ENCODE results near the gene CXCL11. TPM values are rescaled to one million over a fixed set of nuclear protein-coding genes. Genes with fewer than 3 reads are reported as not detected.
A peak's percentile ranks its signal among the peaks of the same experiment; 100 is the strongest.
"Not testable (repeated sequence)": the region's sequence is repeated elsewhere in the genome, so short reads cannot be mapped to it uniquely, and the experiment has no call there.

Gene CXCL11
- polyA plus RNA-seq, 1 donor (not counting 4 experiments of a cell fraction or from before 2014, with no cell fraction given) = 0.93 TPM

GRCh38 chr4:76055016-76055415, 19.1 kb upstream of the CXCL11 start:
- Histone ChIP-seq H3K79me2 (ENCODE audit: control insufficient read depth, insufficient read depth, low read length) (no peaks in the 10 kb centered on the region), H3K9me3 (ENCODE audit: control insufficient read depth, low read depth, low read length) (no peaks in the 10 kb centered on the region), H3K36me3 (ENCODE audit: control insufficient read depth in 2 of 2, extremely low read depth in 1 of 2, insufficient read depth in 2 of 2, low read length in 2 of 2) (no peaks in the 10 kb centered on the region), H2AFZ (ENCODE audit: control insufficient read depth, low read length) (peak overlapping the region; percentile 58), H4K20me1 (ENCODE audit: control insufficient read depth, extremely low read depth, insufficient read depth, low read length) (no peaks in the 10 kb centered on the region), H3K4me2 (ENCODE audit: control insufficient read depth, extremely low read depth, insufficient read depth, low read depth, low read length) (no peak overlapping the region), H3K9ac (ENCODE audit: control insufficient read depth, extremely low read depth, insufficient read depth, low read length) (no peak overlapping the region), H3K27me3 (ENCODE audit: control insufficient read depth, extremely low read depth, insufficient read depth, low read length) (no peaks in the 10 kb centered on the region), H3K4me3 (ENCODE audit: control insufficient read depth in 2 of 3, extremely low read depth in 1 of 3, insufficient read depth in 2 of 3, low read depth in 1 of 3, low read length in 3 of 3) (no peak overlapping the region), H3K4me1 (ENCODE audit: control insufficient read depth, extremely low read depth, insufficient read depth, low read length) (peaks cover 18% of the 10 kb centered on the region), H3K27ac (ENCODE audit: control insufficient read depth, insufficient read depth, low read length) (no peak overlapping the region), H3K9me1 (ENCODE audit: control insufficient read depth, extremely low read depth, insufficient read depth, low read length) (no peaks in the 10 kb centered on the region)
- FAIRE-seq = no peak
- TF ChIP-seq EZH2 (IDR thresholded peaks at IDR 0.05; ENCODE audit: low read length) (no peak), CTCF (optimal IDR thresholded peaks at IDR 0.05 in 1 of 3, IDR thresholded peaks at IDR 0.05 in 1 of 3, conservative IDR thresholded peaks at IDR 0.05 in 1 of 3; ENCODE audit: extremely low read depth in 1 of 3, insufficient read depth in 2 of 3, low read length in 3 of 3) (no peak)
- dilution Hi-C loops (cut with MboI; ENCODE audit: extremely low pct_ligation_motif_present, low sequenced_read_pairs) = no loop called here
- no peak for DNase-seq (ENCODE audit: low read depth, low spot score)

- H3K79me2 ChIP-seq (ENCODE audit: control insufficient read depth, insufficient read depth, low read length) = no peaks in the 10 kb centered on the region
- dilution Hi-C loops (cut with MboI; ENCODE audit: extremely low pct_ligation_motif_present, low sequenced_read_pairs) = no loop called here
- TF ChIP-seq EZH2 (IDR thresholded peaks at IDR 0.05; ENCODE audit: low read length) = no peak
- TF ChIP-seq CTCF (optimal IDR thresholded peaks at IDR 0.05 in 1 of 3, IDR thresholded peaks at IDR 0.05 in 1 of 3, conservative IDR thresholded peaks at IDR 0.05 in 1 of 3; ENCODE audit: extremely low read depth in 1 of 3, insufficient read depth in 2 of 3, low read length in 3 of 3) = no peak
- FAIRE-seq (no peak), DNase-seq (ENCODE audit: low read depth, low spot score) (no peak)
- no peaks in the 10 kb centered on the region for H4K20me1 ChIP-seq (ENCODE audit: control insufficient read depth, extremely low read depth, insufficient read depth, low read length)
- H3K9me3 ChIP-seq (ENCODE audit: control insufficient read depth, low read depth, low read length) = no peaks in the 10 kb centered on the region
- H3K4me1 ChIP-seq (ENCODE audit: control insufficient read depth, extremely low read depth, insufficient read depth, low read length) = peaks cover 6% of the 10 kb centered on the region
- H2AFZ ChIP-seq (ENCODE audit: control insufficient read depth, low read length) = peak overlapping the region; percentile 40
- H3K9me1 ChIP-seq (ENCODE audit: control insufficient read depth, extremely low read depth, insufficient read depth, low read length) = no peaks in the 10 kb centered on the region
- H3K9ac ChIP-seq (ENCODE audit: control insufficient read depth, extremely low read depth, insufficient read depth, low read length) = no peak overlapping the region
- H3K4me3 ChIP-seq (ENCODE audit: control insufficient read depth in 2 of 3, extremely low read depth in 1 of 3, insufficient read depth in 2 of 3, low read depth in 1 of 3, low read length in 3 of 3) = no peak overlapping the region
- no peak overlapping the region for H3K4me2 ChIP-seq (ENCODE audit: control insufficient read depth, extremely low read depth, insufficient read depth, low read depth, low read length)
- no peak overlapping the region for H3K27ac ChIP-seq (ENCODE audit: control insufficient read depth, insufficient read depth, low read length)
- no peaks in the 10 kb centered on the region for H3K27me3 ChIP-seq (ENCODE audit: control insufficient read depth, extremely low read depth, insufficient read depth, low read length)
- no peaks in the 10 kb centered on the region for H3K36me3 ChIP-seq (ENCODE audit: control insufficient read depth in 2 of 2, extremely low read depth in 1 of 2, insufficient read depth in 2 of 2, low read length in 2 of 2)
These were observed 17.9 kb upstream of the CXCL11 start for GRCh38 chr4:76053730-76054129.

- H3K27ac ChIP-seq (ENCODE audit: control insufficient read depth, insufficient read depth, low read length); H3K4me2 ChIP-seq (ENCODE audit: control insufficient read depth, extremely low read depth, insufficient read depth, low read depth, low read length); H3K4me1 ChIP-seq (ENCODE audit: control insufficient read depth, extremely low read depth, insufficient read depth, low read length); H4K20me1 ChIP-seq (ENCODE audit: control insufficient read depth, extremely low read depth, insufficient read depth, low read length); dilution Hi-C loops (cut with MboI; ENCODE audit: extremely low pct_ligation_motif_present, low sequenced_read_pairs); H3K4me3 ChIP-seq (ENCODE audit: control insufficient read depth in 2 of 3, extremely low read depth in 1 of 3, insufficient read depth in 2 of 3, low read depth in 1 of 3, low read length in 3 of 3); H3K36me3 ChIP-seq (ENCODE audit: control insufficient read depth in 2 of 2, extremely low read depth in 1 of 2, insufficient read depth in 2 of 2, low read length in 2 of 2); FAIRE-seq; H3K79me2 ChIP-seq (ENCODE audit: control insufficient read depth, insufficient read depth, low read length); H2AFZ ChIP-seq (ENCODE audit: control insufficient read depth, low read length); H3K9me1 ChIP-seq (ENCODE audit: control insufficient read depth, extremely low read depth, insufficient read depth, low read length); DNase-seq (ENCODE audit: low read depth, low spot score); H3K9me3 ChIP-seq (ENCODE audit: control insufficient read depth, low read depth, low read length); H3K9ac ChIP-seq (ENCODE audit: control insufficient read depth, extremely low read depth, insufficient read depth, low read length); H3K27me3 ChIP-seq (ENCODE audit: control insufficient read depth, extremely low read depth, insufficient read depth, low read length): not testable (repeated sequence)
These were observed 14.7 kb upstream of the CXCL11 start for GRCh38 chr4:76050560-76051050.

- H3K27me3 ChIP-seq (ENCODE audit: control insufficient read depth, extremely low read depth, insufficient read depth, low read length); H3K9me1 ChIP-seq (ENCODE audit: control insufficient read depth, extremely low read depth, insufficient read depth, low read length); H3K4me3 ChIP-seq (ENCODE audit: control insufficient read depth in 2 of 3, extremely low read depth in 1 of 3, insufficient read depth in 2 of 3, low read depth in 1 of 3, low read length in 3 of 3); H3K36me3 ChIP-seq (ENCODE audit: control insufficient read depth in 2 of 2, extremely low read depth in 1 of 2, insufficient read depth in 2 of 2, low read length in 2 of 2); H3K9ac ChIP-seq (ENCODE audit: control insufficient read depth, extremely low read depth, insufficient read depth, low read length); H3K9me3 ChIP-seq (ENCODE audit: control insufficient read depth, low read depth, low read length); H3K79me2 ChIP-seq (ENCODE audit: control insufficient read depth, insufficient read depth, low read length); FAIRE-seq; H2AFZ ChIP-seq (ENCODE audit: control insufficient read depth, low read length); dilution Hi-C loops (cut with MboI; ENCODE audit: extremely low pct_ligation_motif_present, low sequenced_read_pairs); H3K27ac ChIP-seq (ENCODE audit: control insufficient read depth, insufficient read depth, low read length); H3K4me1 ChIP-seq (ENCODE audit: control insufficient read depth, extremely low read depth, insufficient read depth, low read length); H4K20me1 ChIP-seq (ENCODE audit: control insufficient read depth, extremely low read depth, insufficient read depth, low read length); DNase-seq (ENCODE audit: low read depth, low spot score); H3K4me2 ChIP-seq (ENCODE audit: control insufficient read depth, extremely low read depth, insufficient read depth, low read depth, low read length): not testable (repeated sequence)
These were observed 14.1 kb upstream of the CXCL11 start for GRCh38 chr4:76049860-76050416.

Measured in keratinocyte (primary cell).